ENCODE results near the gene RGR. TPM values are rescaled to one million over a fixed set of nuclear protein-coding genes. Genes with fewer than 3 reads are reported as not detected.

Gene RGR
- total RNA-seq, 2 donors from 2014 or later: not detected

GRCh38 chr10:84254552-84255478 lies 10.0 kb downstream of the RGR start:
- no peak for TF ChIP-seq CTCF (IDR thresholded peaks at IDR 0.05)
- Histone ChIP-seq H3K27ac (no peak overlapping the region), H3K9me3 (no peaks in the 10 kb centered on the region), H3K4me3 (no peak overlapping the region), H3K36me3 (no peaks in the 10 kb centered on the region), H3K27me3 (no peaks in the 10 kb centered on the region), H3K4me1 (no peaks in the 10 kb centered on the region)
- no peak for DNase-seq (ENCODE audit: low spot score)

- H3K4me3 ChIP-seq: no peak overlapping the region
- no peaks in the 10 kb centered on the region for H3K36me3 ChIP-seq
- no peaks in the 10 kb centered on the region for H3K9me3 ChIP-seq
- peak; percentile 33 to 65 for TF ChIP-seq CTCF (IDR thresholded peaks at IDR 0.05)
- H3K27ac ChIP-seq: no peak overlapping the region
- DNase-seq (ENCODE audit: low spot score): peak; percentile 68
- no peaks in the 10 kb centered on the region for H3K4me1 ChIP-seq
- no peaks in the 10 kb centered on the region for H3K27me3 ChIP-seq
Observed at GRCh38 chr10:84256510-84257342, 11.9 kb downstream of the RGR start.

- Histone ChIP-seq H3K27me3 (no peaks in the 10 kb centered on the region), H3K4me1 (no peaks in the 10 kb centered on the region), H3K36me3 (no peaks in the 10 kb centered on the region), H3K27ac (no peak overlapping the region), H3K4me3 (no peak overlapping the region), H3K9me3 (no peaks in the 10 kb centered on the region)
- DNase-seq (ENCODE audit: low spot score): no peak
- no peak for TF ChIP-seq CTCF (IDR thresholded peaks at IDR 0.05)
Observed at GRCh38 chr10:84257343-84258020, 12.6 kb downstream of the RGR start.

- Histone ChIP-seq H3K9me3 (no peaks in the 10 kb centered on the region), H3K27ac (no peak overlapping the region), H3K4me3 (no peak overlapping the region), H3K27me3 (no peaks in the 10 kb centered on the region), H3K4me1 (no peaks in the 10 kb centered on the region), H3K36me3 (no peaks in the 10 kb centered on the region)
- no peak for DNase-seq (ENCODE audit: low spot score)
- TF ChIP-seq CTCF (IDR thresholded peaks at IDR 0.05): no peak
Observed at GRCh38 chr10:84258034-84258695, 13.3 kb downstream of the RGR start.

GRCh38 chr10:84261236-84261915 lies 16.5 kb downstream of the RGR start:
- DNase-seq (ENCODE audit: low spot score): no peak
- no peak overlapping the region for H3K4me3 ChIP-seq

More at GRCh38 chr10:84261236-84261915, 16.5 kb downstream of the RGR start:
- Histone ChIP-seq H3K36me3 (no peaks in the 10 kb centered on the region), H3K4me1 (peaks cover 0 to 6% of the 10 kb centered on the region in 2 donors), H3K27ac (no peak overlapping the region), H3K9me3 (no peaks in the 10 kb centered on the region), H3K27me3 (no peaks in the 10 kb centered on the region)
- TF ChIP-seq CTCF (IDR thresholded peaks at IDR 0.05): no peak
